HEK293 (cell line): ENCODE results near the gene SPTLC1.
"Not testable (repeated sequence)": the region's sequence is repeated elsewhere in the genome, so short reads cannot be mapped to it uniquely, and the experiment has no call there.

ENCODE experiments used
- CTCF ChIA-PET: fragments of 350-600 bp; formaldehyde crosslinking; extraction: SDS; loops from one replicate; lab custom pipeline; 2021; ENCODE audit warnings: antibody characterized with exemption; lab: Yijun Ruan, JAX
- POLR2A ChIA-PET: fragments of 300-600 bp; formaldehyde crosslinking; extraction: SDS; loops from one replicate; lab custom pipeline; 2020; ENCODE audit warnings: antibody characterized with exemption, inconsistent platforms; lab: Yijun Ruan, JAX
- H3K27ac ChIP-seq: fragments of 200-500 bp; sonication (Bioruptor generic); 2 replicates; pipeline ENCODE4 v1.5.1; 2014; ENCODE audit warnings: low read depth, low read length, control low read depth, inconsistent platforms; ENCODE audit errors: extremely low read depth
- H3K36me3 ChIP-seq, 2 experiments: fragments of 200-500 bp in 1 of 2; sonication (Bioruptor generic) in 1 of 2; 1 replicate in 1 of 2; 2 replicates in 1 of 2; pipeline ENCODE4 v1.5.1; 2014 to 2017; ENCODE audit warnings: inconsistent platforms in 2 of 2, low read length in 2 of 2; ENCODE audit not compliant: control insufficient read depth in 2 of 2, insufficient read depth in 1 of 2
- H3K4me1 ChIP-seq: fragments of 200-500 bp; sonication (Bioruptor generic); 2 replicates; pipeline ENCODE4 v1.5.1; 2014; ENCODE audit warnings: mild to moderate bottlenecking, low read length, inconsistent platforms; ENCODE audit not compliant: control insufficient read depth, insufficient read depth
- H3K4me3 ChIP-seq: 2 replicates; pipeline ENCODE4 v1.5.1; 2011; ENCODE audit warnings: low read depth, mild to moderate bottlenecking, control low read depth, low read length, moderate library complexity
- H3K9me3 ChIP-seq: fragments of 200-500 bp; sonication (Bioruptor generic); 2 replicates; pipeline ENCODE4 v1.5.1; 2014; ENCODE audit warnings: low read depth, low read length, inconsistent platforms; ENCODE audit not compliant: control insufficient read depth, insufficient read depth
- EGR2 ChIP-seq: fragments of 450-650 bp; formaldehyde crosslinking; IDR thresholded peaks from 2 replicates; pipeline ENCODE4 v1.5.1; 2016; ENCODE audit warnings: low read depth, missing biosample characterization, missing genetic modification characterization
- GLIS1 ChIP-seq: fragments of 450-650 bp; formaldehyde crosslinking; IDR thresholded peaks from 2 replicates; pipeline ENCODE4 v1.5.1; 2016; ENCODE audit warnings: missing biosample characterization, missing genetic modification characterization
- MZF1 ChIP-seq: fragments of 450-650 bp; formaldehyde crosslinking; IDR thresholded peaks from 2 replicates; pipeline ENCODE4 v1.5.1; 2017; ENCODE audit warnings: missing biosample characterization, missing genetic modification characterization, borderline replicate concordance
- SCRT2 ChIP-seq: fragments of 450-650 bp; formaldehyde crosslinking; IDR thresholded peaks from 2 replicates; pipeline ENCODE4 v1.5.1; 2016; ENCODE audit warnings: missing biosample characterization, missing genetic modification characterization
- SETDB1 ChIP-seq: IDR thresholded peaks from one replicate; pipeline ENCODE4 v1.6.1; 2017; ENCODE audit warnings: mild to moderate bottlenecking, low read length, moderate library complexity, mixed read lengths; ENCODE audit not compliant: insufficient read length
- SP7 ChIP-seq: fragments of 450-650 bp; formaldehyde crosslinking; IDR thresholded peaks from 2 replicates; pipeline ENCODE4 v1.5.1; 2016; ENCODE audit warnings: missing biosample characterization, missing genetic modification characterization
- WT1 ChIP-seq: fragments of 450-650 bp; formaldehyde crosslinking; IDR thresholded peaks from 2 replicates; pipeline ENCODE4 v1.5.1; 2016; ENCODE audit warnings: missing biosample characterization, missing genetic modification characterization
- ZBTB21 ChIP-seq: fragments of 450-650 bp; formaldehyde crosslinking; IDR thresholded peaks from 2 replicates; pipeline ENCODE4 v1.5.1; 2017; ENCODE audit warnings: missing biosample characterization, missing genetic modification characterization
- ZFHX2 ChIP-seq: fragments of 450-650 bp; formaldehyde crosslinking; conservative IDR thresholded peaks from 2 replicates; pipeline ENCODE4 v1.5.1; 2016; ENCODE audit warnings: missing biosample characterization, missing genetic modification characterization
- ZNF155 ChIP-seq: fragments of 450-650 bp; formaldehyde crosslinking; IDR thresholded peaks from 2 replicates; pipeline ENCODE4 v1.5.1; 2016; ENCODE audit warnings: missing biosample characterization, missing genetic modification characterization
- ZNF184 ChIP-seq: fragments of 450-650 bp; IDR thresholded peaks from 2 replicates; pipeline ENCODE4 v1.5.1; 2018; ENCODE audit warnings: missing biosample characterization, mild to moderate bottlenecking, missing genetic modification characterization
- ZNF335 ChIP-seq: fragments of 450-650 bp; formaldehyde crosslinking; conservative IDR thresholded peaks from 2 replicates; pipeline ENCODE4 v1.5.1; 2016; ENCODE audit warnings: missing biosample characterization, missing genetic modification characterization
- ZNF629 ChIP-seq: fragments of 450-650 bp; formaldehyde crosslinking; IDR thresholded peaks from 2 replicates; pipeline ENCODE4 v1.5.1; 2017; ENCODE audit warnings: missing biosample characterization, missing genetic modification characterization
- ZNF660 ChIP-seq: fragments of 450-650 bp; IDR thresholded peaks from 2 replicates; pipeline ENCODE4 v1.5.1; 2018; ENCODE audit warnings: missing biosample characterization, mild to moderate bottlenecking, missing genetic modification characterization
- TF ChIP-seq, protein P1 (sequence below): fragments of 450-650 bp; formaldehyde crosslinking; IDR thresholded peaks from 2 replicates; pipeline ENCODE4 v1.5.1; 2017; ENCODE audit warnings: missing biosample characterization, missing genetic modification characterization
- TF ChIP-seq, protein P2 (sequence below): fragments of 450-650 bp; formaldehyde crosslinking; IDR thresholded peaks from 2 replicates; pipeline ENCODE4 v1.5.1; 2016; ENCODE audit warnings: missing biosample characterization, missing genetic modification characterization
- TF ChIP-seq, protein P3 (sequence below): fragments of 450-650 bp; formaldehyde crosslinking; conservative IDR thresholded peaks from 2 replicates; pipeline ENCODE4 v1.5.1; 2016; ENCODE audit warnings: low read depth, missing biosample characterization, missing genetic modification characterization

Gene SPTLC1

DNA sequence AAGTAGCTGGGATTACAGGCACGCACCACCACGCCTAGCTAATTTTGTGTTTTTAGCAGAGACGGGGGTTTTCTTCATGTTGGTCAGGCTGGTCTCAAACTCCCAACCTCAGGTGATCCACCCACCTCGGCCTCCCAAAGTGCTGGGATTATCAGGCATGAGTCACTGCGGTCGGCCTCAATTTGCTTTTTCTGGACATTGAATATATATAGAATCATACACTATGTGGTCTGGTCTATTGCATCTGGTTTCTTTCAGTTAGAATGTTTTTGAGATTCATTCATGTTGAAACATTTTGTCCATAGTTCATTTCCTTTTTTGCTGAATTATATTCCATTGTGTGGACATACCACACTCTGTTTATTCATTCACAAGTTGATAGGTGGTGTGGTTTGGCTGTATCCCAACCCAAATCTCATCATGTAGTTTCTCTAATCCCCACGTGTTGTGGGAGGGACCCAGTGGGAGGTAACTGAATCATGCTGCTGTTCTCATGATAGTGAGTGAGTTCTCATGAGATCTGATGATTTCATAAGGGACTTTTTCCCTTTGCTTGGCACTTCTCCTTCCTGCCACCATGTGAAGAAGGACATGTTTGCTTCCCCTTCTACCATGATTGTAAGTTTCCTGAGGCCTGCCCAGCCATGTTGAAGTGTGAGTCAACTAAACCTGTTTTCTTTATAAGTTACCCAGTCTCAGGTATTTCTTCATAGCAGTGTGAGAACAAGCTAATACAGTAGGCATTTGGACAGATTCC, 93.2 kb downstream of the SPTLC1 start:
- H3K27ac ChIP-seq, H3K9me3 ChIP-seq, POLR2A ChIA-PET, H3K36me3 ChIP-seq, H3K4me1 ChIP-seq, H3K4me3 ChIP-seq: not testable (repeated sequence)
- 0 out of 2 replicates have a peak, but pooled peaks have one; percentile 21 for TF ChIP-seq MZF1 (tag by site-specific recombination)
- TF ChIP-seq SCRT2 (tag by site-specific recombination) = 0 out of 2 replicates have a peak, but pooled peaks have one; percentile 10
- 0 out of 2 replicates have a peak, but pooled peaks have one; percentile 8 for TF ChIP-seq GLIS1
- 0 out of 2 replicates have a peak, but pooled peaks have one; percentile 6 for TF ChIP-seq ZNF184 (tag by site-specific recombination)
- TF ChIP-seq SP7 (tag by site-specific recombination) = peak; percentile 65
- TF ChIP-seq ZNF660 (tag by site-specific recombination) = 0 out of 2 replicates have a peak, but pooled peaks have one; percentile 29
- TF ChIP-seq SETDB1 = peak; percentile 88
- peak; percentile 52; the same call in 1 of the 2 replicates for TF ChIP-seq ZBTB21 (tag by site-specific recombination)
- TF ChIP-seq, protein P1, sequence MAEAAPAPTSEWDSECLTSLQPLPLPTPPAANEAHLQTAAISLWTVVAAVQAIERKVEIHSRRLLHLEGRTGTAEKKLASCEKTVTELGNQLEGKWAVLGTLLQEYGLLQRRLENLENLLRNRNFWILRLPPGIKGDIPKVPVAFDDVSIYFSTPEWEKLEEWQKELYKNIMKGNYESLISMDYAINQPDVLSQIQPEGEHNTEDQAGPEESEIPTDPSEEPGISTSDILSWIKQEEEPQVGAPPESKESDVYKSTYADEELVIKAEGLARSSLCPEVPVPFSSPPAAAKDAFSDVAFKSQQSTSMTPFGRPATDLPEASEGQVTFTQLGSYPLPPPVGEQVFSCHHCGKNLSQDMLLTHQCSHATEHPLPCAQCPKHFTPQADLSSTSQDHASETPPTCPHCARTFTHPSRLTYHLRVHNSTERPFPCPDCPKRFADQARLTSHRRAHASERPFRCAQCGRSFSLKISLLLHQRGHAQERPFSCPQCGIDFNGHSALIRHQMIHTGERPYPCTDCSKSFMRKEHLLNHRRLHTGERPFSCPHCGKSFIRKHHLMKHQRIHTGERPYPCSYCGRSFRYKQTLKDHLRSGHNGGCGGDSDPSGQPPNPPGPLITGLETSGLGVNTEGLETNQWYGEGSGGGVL (tag by site-specific recombination) = peak; percentile 36; the same call in 1 of the 2 replicates
- peak; percentile 77 for TF ChIP-seq ZFHX2 (tag by site-specific recombination)
- TF ChIP-seq EGR2 (tag by site-specific recombination) = peak; percentile 66
- peak; percentile 32; the same call in 1 of the 2 replicates for TF ChIP-seq WT1 (tag by site-specific recombination)
- TF ChIP-seq ZNF629 = peak; percentile 40; the same call in 1 of the 2 replicates
- TF ChIP-seq, protein P2, sequence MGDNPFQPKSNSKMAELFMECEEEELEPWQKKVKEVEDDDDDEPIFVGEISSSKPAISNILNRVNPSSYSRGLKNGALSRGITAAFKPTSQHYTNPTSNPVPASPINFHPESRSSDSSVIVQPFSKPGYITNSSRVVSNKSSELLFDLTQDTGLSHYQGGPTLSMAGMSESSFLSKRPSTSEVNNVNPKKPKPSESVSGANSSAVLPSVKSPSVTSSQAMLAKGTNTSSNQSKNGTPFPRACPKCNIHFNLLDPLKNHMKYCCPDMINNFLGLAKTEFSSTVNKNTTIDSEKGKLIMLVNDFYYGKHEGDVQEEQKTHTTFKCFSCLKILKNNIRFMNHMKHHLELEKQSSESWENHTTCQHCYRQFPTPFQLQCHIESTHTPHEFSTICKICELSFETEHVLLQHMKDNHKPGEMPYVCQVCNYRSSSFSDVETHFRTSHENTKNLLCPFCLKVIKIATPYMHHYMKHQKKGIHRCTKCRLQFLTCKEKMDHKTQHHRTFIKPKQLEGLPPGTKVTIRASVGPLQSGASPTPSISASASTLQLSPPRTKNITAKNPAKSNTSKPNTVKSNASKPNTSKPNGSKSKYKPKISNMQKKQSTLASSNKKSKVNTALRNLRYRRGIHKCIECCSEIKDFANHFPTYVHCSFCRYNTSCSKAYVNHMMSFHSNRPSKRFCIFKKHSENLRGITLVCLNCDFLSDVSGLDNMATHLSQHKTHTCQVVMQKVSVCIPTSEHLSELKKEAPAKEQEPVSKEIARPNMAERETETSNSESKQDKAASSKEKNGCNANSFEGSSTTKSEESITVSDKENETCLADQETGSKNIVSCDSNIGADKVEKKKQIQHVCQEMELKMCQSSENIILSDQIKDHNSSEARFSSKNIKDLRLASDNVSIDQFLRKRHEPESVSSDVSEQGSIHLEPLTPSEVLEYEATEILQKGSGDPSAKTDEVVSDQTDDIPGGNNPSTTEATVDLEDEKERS = peak; percentile 91
- TF ChIP-seq, protein P3, sequence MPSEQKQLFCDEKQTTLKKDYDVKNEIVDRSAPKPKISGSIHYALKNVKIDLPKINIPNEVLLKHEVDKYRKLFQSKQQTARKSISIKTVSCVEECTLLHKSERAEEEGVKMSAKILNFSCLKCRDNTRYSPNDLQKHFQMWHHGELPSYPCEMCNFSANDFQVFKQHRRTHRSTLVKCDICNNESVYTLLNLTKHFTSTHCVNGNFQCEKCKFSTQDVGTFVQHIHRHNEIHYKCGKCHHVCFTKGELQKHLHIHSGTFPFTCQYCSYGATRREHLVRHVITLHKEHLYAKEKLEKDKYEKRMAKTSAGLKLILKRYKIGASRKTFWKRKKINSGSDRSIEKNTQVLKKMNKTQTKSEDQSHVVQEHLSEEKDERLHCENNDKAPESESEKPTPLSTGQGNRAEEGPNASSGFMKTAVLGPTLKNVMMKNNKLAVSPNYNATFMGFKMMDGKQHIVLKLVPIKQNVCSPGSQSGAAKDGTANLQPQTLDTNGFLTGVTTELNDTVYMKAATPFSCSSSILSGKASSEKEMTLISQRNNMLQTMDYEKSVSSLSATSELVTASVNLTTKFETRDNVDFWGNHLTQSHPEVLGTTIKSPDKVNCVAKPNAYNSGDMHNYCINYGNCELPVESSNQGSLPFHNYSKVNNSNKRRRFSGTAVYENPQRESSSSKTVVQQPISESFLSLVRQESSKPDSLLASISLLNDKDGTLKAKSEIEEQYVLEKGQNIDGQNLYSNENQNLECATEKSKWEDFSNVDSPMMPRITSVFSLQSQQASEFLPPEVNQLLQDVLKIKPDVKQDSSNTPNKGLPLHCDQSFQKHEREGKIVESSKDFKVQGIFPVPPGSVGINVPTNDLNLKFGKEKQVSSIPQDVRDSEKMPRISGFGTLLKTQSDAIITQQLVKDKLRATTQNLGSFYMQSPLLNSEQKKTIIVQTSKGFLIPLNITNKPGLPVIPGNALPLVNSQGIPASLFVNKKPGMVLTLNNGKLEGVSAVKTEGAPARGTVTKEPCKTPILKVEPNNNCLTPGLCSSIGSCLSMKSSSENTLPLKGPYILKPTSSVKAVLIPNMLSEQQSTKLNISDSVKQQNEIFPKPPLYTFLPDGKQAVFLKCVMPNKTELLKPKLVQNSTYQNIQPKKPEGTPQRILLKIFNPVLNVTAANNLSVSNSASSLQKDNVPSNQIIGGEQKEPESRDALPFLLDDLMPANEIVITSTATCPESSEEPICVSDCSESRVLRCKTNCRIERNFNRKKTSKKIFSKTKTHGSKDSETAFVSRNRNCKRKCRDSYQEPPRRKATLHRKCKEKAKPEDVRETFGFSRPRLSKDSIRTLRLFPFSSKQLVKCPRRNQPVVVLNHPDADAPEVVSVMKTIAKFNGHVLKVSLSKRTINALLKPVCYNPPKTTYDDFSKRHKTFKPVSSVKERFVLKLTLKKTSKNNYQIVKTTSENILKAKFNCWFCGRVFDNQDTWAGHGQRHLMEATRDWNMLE (tag by site-specific recombination) = 0 out of 2 replicates have a peak, but pooled peaks have one; percentile 30
- peak; percentile 54; the same call in 1 of the 2 replicates for TF ChIP-seq ZNF155 (tag by site-specific recombination)
- 0 out of 2 replicates have a peak, but pooled peaks have one; percentile 16 for TF ChIP-seq ZNF335 (tag by site-specific recombination)
- CTCF ChIA-PET = interaction anchor here (1.3 kb wide), 1 partner anchor 43 kb away, joined by 3 read pairs; no protein-coding TSS in a partner anchor
